Measurements from ENCODE around the gene NOL9.
"Not testable (repeated sequence)": the region's sequence is repeated elsewhere in the genome, so short reads cannot be mapped to it uniquely, and the experiment has no call there.

NOL9 gene

DNA sequence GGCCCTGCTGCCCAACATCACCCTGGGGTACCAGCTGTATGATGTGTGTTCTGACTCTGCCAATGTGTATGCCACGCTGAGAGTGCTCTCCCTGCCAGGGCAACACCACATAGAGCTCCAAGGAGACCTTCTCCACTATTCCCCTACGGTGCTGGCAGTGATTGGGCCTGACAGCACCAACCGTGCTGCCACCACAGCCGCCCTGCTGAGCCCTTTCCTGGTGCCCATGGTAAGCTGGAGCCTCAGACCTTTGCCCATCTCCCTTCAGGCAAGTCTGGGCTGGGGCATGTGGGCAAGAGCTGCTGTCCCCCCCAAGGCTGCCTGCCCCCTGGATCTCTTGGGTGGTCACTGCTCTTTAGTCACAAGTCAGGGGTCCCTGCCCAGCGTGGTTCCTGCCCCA is 16.7 kb upstream of the NOL9 start:
- DNase-seq = no peak

DNA sequence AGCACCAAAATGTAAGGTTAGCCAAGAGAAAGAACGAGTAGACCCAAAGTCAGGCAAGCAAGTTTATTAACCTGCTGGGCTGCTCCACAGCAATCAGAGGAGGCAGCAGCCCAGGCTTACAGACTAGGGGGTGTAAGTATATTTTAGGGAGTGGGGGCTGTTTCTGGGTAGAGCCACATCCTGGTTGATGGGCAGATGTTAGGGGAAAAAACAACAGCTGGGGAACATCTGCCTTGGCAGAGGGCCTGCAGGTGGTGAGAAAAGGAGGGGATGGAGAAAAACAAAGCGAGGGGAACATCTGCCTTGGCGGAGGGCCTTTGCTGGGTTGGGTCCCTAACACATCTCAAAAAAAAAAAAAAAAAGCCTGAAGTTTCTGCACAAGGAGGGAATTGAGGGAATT is 15.8 kb upstream of the NOL9 start:
- DNase-seq = no peak

DNA sequence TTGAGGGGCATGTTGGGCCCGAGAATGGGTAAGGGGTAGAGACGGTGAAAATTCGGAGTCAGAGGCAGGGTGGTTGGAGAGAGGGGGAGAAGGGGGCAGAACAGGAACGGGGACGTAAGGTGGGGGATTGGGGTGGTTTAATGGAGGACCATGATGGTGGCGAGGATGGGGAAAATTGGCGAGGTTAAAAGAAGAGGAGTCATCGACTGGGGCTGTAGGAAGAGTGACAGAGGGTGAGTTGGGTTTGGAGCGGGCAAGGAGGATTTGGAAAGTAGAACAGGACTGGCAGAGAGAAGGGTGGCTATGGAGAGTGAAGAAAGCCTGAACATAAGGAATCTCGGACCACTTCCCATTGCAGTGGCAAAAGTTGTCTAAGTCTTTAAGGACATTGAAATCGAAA is 14.7 kb upstream of the NOL9 start:
- DNase-seq = no peak

DNA sequence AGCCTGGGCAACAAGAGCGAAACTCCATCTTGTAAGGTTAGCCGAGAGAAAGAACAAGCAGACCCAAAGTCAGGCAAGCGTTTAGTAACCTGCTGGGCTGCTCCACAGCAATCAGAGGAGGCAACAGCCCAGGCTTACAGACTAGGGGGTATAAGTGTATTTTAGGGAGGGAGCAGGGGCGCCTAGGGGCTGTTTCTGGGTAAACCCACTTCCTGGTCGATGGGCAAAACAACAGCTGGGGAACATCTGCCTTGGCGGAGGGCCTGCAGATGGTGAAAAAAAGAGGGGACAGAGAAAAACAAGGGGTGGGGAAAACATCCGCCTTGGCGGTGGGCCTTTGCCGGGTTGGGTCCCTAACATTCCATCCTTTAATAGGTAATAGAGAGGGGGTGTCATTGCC is 6.0 kb upstream of the NOL9 start:
- no peak for DNase-seq

DNA sequence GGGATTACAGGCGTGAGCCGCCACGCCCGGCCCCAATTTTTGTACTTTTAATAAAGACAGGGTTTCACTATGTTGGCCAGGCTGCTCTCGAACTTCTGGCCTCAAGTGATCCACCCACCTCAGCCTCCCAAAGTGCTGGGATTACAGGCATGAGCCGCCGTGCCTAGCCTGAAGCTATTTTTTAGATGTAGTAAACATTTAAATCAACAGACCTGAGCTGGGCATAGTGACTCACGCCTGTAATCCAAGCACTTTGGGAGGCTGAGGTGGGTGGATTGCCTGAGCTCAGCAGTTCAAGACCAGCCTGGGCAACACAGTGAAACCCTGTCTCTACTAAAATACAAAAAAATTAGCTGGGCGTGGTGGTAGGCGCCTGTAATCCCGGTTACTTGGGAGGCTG is 4.8 kb upstream of the NOL9 start:
- not testable (repeated sequence) for DNase-seq

DNA sequence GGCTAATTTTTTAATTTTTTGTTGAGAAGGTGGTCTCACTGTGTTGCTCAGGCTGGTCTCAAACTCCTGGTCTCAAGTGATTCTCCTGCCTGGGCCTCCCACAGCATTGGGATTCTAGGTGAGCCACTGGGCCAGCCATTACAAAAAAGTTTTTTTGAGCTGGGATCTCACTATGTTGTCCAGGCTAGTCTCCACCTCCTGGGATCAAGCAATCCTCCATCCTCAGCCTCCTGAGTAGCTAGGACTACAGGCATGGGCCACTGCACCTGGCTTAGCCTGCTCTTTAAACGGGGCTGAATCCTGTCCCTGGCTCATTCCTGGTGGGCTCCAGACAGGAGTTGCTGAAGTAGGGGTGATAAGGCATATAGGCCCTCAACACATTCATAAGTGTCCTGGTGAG is 3.3 kb upstream of the NOL9 start:
- no peak for DNase-seq

DNA sequence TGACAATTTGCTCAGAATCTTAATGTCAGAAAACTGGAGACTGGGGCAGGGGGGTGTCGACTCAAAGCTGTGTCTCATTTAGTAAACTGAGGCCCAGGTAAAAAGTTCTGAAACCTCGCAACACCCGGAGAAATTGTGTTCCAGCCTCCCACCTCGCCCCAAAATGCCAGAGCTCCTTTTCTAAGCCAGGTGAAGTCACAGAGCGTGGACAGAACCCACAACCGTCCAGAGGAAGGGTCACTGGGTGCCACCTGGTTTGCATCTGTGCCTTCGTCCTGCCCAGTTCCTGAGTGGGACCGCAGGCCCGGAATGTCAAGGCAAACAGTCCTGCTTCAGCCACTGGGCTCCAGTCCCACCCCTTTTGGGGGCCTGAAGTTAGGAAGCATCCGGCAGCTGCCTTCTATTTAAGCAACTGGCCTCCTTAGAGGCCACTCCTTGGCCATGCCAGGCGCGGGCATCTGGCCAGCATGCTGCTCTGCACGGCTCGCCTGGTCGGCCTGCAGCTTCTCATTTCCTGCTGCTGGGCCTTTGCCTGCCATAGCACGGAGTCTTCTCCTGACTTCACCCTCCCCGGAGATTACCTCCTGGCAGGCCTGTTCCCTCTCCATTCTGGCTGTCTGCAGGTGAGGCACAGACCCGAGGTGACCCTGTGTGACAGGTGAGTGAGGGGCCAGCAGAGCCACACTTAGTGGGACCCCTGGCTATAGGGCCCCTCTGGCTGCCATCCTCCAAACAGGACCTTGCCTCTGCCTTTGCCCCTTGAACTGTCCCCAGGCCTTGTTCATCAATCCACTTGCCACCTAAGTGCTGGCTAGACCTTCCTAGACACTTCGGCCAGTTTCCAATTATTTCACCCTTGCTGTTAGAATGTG is 830 bp upstream of the NOL9 start, which contains the start of gene TAS1R1:
TSS of gene TAS1R1 (plus strand) at position 401 of the 872 bp plus-strand sequence. CDS start at position 468, 67 bp downstream.
- DNase-seq = no peak

DNA sequence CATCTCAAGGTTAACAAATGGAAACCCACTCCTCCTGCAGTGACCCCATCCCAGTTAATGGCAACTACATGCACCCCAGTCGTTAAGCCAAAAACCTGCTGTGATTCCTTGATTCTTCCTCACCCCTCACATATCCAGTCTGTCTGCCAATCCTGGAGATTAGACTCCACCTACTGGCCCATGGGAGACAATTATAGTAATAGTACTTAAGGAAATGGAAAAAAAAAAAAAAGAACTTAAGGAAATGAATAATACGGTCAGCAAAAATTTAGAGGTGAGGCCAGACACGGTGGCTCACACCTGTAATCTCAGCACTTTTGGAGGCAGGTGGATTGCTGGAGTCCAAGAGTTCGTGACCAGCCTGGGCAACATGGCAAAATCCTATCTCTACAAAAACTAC is 7.0 kb downstream of the NOL9 start:
- no peak for DNase-seq

DNA sequence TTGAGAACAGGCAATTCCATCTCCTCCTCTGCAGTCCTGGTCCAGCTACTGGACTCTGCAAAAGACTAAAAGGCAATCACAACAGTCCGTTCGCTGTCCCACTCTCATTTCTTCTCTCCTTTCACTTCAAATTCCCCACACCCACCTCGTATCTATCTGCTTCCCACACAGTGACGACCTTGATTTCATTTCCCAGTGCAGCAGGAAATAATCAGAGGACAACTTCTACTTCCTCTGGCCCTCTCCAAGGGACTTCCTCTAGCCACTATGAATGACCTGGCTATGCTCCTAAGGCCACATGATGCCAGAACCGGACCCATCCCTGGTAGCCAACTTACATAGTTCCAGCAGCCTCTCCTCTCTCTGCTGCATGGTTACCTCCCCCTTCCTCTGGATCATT is 8.0 kb downstream of the NOL9 start:
- DNase-seq = no peak

DNA sequence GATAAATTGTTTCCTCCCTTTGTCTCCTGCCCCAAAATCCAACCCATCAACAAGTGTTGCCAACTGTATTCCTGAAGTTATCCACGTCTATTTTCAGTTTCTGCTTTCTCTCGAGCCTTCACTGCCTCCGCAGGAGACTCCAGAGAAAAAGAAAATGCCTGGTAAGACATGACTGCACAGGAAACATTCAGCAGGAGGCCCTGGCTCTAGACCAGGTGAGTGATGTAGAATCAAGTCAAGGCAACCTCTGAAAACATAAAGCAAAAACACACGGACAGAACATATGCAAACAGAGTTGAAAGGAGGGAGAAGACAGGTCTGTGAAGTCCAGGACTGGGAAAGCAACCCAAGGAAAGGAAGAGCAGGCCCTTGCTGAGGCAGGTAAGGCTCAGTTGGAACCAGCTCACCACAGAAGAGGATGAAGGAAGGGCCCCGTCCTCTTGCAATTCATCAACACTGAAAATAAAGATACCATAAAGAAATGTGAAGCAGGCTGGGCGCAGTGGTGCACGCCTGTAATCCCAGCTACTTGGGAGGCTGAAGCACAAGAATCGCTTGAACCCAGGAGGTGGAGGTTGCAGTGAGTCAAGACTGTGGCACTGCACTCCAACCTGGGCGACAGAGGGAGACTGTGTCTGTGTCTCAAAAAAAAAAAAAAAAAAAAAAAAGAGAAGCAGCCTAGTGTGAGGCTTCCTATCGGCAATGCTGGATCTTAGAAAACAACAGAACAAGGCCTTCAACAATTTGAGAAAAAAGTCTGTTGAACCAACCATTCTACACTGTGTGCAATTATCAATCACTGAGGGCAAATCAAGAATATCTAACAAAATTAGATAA is 8.8 kb downstream of the NOL9 start:
- no peak for DNase-seq

DNA sequence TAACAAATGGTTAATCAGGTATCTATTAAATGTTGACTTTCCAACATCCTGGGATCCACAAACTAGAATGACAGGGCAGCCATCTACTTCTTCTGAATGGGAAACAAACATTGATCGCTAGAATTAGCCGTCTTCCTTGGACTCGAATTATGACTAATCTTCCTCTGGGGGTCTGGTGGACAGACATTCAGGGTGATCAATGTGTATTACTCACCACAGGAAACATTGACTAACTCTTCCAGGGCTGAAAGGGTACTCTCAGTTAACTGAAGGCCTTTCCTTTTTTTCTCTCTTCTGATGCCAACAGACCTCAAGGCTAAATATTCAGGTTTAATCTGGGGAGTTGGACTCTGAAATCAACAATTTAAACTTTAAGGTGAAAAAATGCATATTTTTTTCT is 9.5 kb downstream of the NOL9 start:
- peak in 1 of 2 donors; percentile 8 for DNase-seq

DNA sequence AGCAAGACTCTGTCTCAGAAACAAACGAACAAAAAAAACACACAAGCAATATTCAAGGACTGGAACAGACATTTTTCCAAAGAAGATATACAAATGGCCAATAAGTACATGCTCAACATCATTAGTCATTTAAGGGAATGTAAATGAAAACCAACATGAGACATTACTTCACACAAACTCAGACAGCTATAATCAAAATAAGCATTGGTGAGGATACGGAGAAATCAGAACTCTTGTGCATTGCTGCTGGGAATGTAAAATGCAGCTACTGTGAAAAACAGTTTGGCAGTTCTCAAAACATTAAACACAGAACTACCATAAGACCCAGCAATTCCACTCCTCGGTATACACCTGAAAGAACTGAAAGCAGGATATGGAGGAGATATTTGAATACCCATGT is 15.4 kb downstream of the NOL9 start:
- DNase-seq = no peak

DNA sequence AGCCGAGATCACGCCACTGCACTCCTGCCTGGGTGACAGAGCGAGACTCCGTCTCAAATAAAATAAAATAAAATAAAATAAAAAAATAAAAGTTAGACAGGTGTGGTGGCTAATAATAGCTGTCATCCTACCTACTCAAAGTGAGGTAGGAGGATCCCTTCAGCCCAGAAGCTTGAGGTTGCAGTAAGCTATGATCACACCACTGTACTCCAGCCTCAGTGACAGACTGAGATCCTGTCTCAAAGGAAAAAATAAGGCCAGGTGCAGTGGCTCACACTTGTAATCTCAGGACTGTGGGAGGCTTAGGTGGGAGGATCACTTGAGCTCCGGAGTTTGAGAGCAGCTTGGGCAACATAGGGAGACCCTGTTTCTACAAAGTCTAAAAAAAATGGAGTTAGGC is 18.0 kb downstream of the NOL9 start:
- no peak for DNase-seq

DNA sequence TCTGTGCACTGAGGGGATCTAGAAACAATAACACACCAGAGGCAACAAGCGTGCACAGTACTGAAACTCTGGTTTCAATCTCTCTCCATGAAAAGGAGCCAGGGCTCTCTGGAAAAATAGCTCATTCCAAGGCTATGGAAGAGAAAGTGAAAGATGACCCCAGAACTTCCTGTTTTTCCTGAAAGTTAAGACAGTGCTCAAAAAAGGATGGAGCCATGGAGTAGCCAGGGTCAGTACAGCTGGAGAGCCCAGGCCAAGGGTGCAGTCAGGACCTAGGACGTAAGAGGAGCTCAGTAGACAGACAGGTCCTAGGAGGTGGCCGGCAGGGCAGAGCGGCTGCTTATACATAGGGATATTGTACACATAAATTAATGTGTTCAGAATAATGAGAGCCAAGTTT is 19.1 kb downstream of the NOL9 start:
- DNase-seq = no peak

DNA sequence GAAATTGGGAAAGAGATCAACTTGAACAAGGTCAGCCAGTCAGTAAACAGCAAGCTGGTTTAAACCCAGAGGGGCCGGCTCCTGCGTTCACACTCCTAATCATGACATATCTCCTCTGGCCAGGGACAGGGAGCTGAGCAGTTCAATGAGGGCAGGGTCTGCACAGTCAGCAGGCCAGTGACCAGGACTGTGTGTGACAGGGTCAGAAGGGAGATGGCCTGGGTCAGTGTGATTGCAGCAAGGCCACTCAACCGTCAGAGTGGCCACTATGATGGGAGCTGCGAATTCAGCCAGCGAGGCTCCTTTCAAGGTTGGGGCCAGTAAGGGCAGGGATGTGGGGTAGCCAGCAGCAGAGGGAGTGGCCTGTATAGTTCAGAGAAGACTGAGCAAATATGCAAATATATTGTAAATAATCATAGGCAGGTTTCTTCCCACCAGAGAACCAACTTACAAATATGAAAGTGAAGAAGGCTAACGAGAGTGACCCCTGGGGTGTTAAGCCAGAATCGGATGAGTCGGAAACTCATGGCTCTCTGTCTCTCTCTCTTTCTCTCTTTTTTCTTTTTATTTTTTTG is 20.0 kb downstream of the NOL9 start:
- DNase-seq = no peak

DNA sequence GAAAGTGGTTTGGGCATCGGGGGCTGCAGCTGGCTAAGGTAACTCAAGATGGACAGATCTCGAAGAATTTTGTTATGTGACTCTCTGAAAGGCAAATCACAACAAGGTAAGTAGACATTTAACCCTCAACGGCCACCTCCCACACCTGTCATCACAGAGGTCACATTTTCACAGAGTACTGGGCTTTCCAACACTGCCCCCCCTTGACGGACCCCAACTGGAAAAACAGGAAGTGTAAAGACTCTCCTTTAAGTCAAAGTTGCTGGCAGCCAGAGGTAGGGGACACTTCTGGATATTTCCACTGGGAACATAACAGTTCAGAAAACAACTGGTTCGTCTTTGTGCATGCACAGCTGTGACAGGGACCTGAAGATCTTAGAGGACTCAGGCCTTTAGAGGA is 22.3 kb downstream of the NOL9 start:
- no peak for DNase-seq

DNA sequence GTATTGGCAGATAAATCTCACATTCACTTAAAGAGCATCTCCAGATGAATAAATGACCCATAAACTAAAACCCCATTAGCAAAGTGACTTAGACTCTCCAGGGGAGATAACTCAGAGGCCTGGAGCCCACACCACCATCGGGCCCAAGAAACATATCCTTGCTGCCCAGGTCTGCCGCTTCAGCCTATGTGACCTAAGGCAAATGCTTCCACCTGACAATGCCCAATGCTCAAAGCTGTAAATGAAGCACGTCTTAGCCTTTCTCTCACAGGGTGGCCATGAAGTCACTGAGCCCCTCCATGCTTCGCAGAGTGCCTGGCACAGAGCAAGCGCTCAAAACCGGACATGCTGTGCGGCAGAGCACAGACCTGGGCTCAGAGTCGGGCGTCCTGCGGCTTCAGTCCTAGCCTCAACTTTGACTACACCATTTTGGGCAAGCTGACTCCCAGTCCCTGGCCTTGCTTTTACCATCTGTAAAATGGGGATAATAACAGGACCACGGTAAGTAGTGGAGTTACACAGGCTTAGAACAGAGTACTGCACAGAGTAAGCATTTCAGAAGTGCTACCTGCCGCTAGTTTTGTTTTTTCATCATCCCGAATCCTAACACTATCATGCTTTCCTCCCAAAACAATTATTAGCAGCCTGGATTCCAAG is 23.7 kb downstream of the NOL9 start:
- no peak for DNase-seq

DNA sequence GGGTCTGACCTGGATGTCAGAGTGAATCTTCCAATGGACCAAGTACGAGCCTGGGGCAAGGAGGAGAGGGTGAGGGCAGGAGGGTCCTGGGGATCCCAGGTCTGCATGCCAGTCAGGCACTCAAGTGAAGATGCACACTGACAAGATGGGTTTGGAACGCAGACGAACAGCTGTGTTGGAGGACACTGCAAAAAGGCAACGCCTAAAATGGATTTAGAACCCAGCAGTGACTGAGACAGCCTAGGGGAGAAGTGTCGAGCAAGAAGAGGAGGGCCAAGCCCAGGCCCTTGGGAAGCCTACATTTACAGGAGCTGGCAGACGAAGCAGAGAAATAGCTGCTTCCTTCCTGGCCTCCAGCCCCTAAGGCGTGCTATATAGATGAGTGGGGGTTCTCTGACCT is 25.8 kb downstream of the NOL9 start:
- DNase-seq = no peak

DNA sequence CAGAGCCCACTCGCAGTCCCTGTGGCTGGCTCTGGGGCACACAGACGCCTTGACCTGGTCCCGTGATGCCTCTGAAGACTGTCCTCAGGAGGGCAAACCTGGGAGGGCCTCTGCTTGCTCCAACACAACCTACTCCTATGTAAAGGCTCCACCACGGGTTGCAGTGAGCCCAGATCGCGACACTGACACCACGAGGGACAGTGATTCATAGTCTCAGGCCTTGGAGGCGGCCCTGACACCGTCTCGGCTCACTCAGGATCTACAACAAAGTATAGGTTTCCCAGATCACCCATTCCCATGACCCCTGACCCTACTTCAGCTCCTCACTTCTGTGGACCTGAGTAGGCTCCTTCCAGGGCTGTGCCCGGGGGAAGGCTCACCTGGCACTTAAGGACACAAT is 28.0 kb downstream of the NOL9 start:
- no peak for DNase-seq

DNA sequence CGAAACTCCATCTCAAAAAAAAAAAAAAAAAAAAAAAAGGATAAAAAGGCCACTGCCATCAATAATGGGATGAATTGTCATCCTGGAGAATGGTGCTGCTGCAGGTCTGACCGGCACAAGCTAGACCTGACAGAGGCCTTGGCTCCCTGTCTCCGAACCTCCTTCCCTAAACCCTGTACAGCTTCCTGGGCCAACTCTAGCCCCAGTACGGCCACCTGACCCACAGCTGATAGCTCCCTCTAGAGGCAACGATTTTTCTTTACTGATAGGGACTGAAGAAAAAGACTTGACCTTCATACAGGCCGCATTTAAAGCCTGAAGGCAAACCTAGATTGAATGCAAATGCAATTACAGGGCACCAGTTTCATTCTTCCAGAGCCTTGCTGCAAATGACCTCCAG is 30.7 kb downstream of the NOL9 start:
- DNase-seq = no peak

DNA sequence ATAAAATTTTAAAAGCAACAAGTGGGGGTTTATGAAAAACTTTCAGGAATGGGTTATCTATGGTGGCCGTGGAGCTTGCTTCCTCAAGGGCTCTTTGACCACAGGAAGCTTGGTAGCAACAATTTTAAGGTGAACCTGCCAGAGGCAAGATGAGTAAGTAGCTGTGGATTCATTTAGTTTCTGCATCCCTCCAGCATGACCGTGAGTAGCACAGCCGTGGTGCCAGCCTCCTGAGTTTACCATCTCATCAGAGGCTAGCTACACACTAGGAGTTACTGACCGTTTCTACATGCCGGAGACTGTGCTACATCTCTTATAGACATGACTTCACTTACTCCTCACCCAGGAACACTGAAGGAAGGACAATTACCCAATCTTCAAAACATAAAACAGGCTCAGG is 32.8 kb downstream of the NOL9 start:
- DNase-seq = no peak

DNA sequence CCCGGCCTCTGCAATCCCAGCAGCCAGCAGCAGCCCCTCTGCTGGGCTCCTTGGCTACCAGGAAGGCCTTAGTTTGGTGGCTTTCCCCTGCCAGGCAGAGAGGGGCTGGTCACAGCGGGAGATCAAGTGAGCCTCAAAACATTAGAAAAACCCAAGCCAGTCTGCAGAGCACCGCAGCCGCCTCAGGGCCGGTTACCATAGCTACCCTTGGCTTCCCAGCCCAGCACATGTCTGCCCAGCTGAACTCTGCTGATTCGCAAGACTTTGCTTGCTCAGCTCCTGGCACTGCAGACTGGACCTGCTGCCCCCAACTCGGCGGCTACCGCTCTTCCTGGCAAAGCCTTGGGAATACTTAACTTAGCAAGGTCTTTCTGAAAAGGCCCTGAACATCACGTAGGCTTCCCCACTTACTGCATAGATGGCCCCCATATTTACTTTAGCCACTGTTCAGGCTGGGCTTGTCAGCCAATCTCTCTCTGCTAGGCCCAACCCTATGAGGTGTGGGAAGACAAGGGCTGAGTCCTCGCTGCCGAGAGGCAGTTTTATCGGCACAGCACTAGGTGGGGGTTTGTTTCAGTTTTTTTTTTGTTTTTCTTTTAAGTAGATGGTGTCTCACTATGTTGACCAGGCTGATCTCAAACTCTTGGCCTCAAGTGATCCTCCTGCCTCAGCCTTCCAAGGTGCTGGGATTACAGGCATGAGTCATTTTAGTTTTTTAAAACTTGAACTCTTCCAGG is 34.2 kb downstream of the NOL9 start:
- no peak for DNase-seq

Measured in activated CD4-positive, alpha-beta T cell treated with anti-CD3 and anti-CD28 coated beads for 4 hours (primary cell).